HG02623 (cell line): ENCODE results near the gene METTL3.

ENCODE experiments used
- ATAC-seq: cut with Tn5 transposase; IDR thresholded peaks from one replicate; pipeline ENCODE4 v1.9.1; 2021; ENCODE audit warnings: moderate library complexity; ENCODE audit not compliant: unreplicated experiment

METTL3 gene

DNA sequence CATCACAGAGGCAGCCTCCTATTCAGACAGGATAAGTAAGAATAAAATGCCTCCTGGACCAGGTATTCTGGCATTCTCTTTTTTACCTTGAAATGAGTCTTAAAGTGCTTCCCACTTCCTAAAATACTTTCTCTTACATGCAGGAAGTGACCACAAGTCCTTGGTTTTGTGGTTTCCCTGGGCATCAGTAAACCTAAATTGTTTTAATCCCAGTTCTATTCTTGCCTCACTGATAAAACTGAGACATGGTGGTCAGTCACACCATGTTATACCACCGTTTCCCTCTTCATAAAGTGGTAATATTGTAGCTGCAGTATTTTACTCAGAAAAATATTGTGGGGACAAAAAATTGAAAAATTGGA lies 16.2 kb upstream of the METTL3 start:
- ATAC-seq, result no peak

- no peak for ATAC-seq
Observed at GRCh38 chr14:21526672-21527317, 15.7 kb upstream of the METTL3 start.

GRCh38 chr14:21525962-21526671 lies 15.0 kb upstream of the METTL3 start, which contains the start of gene SALL2:
Gene SALL2, minus strand, starts transcription at chr14:21526346. Its CDS starts 219 bp downstream, at chr14:21526127.
- ATAC-seq, result peak; percentile 47

GRCh38 chr14:21525571-21525961 lies 14.4 kb upstream of the METTL3 start:
- ATAC-seq, result no peak

GRCh38 chr14:21524575-21525490 lies 13.7 kb upstream of the METTL3 start:
- ATAC-seq, result no peak

DNA sequence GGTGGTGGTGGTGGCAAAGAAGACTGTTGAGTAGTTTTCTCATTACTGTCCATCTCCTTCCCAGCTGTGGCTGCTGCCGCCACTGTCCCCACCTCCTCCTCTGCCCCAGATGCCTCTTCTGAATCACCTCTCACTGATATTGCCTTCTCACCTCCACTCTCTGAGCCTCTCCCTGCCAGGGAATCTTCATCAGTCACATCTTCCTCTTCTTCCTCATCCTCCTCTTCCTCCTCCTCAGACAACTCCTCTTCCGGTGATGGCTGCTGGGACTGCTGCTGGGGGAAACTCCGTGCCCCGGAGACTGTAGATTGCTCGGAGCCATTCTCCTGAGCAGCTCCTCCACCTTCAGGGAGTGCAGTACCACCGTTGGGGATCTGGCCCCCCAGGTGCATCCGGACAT lies 12.1 kb upstream of the METTL3 start:
- no peak for ATAC-seq

- no peak for ATAC-seq
Observed at GRCh38 chr14:21521501-21521900, 10.4 kb upstream of the METTL3 start.

- no peak for ATAC-seq
Observed at GRCh38 chr14:21520767-21521166, 9.6 kb upstream of the METTL3 start.

DNA sequence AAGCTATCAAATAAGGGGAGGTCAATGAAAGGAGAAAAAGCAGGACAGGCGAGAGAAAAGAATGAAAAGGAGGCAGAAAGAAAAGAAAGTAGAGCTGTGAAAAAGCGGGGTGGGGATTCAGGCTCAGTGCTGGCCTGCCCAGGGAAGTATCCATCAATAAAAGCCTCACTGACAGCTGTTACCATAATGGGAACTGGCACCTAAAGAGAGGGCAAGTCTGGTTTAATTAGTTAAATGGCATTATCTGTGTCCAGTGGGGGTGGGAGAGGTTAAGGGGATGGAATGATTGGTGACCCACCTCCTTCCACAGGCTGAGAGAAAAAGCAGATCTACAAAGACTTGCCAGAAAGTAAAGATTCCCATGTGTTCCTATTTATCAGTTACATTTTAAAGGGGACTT lies 7.6 kb upstream of the METTL3 start:
- no peak for ATAC-seq

GRCh38 chr14:21514341-21514740 lies 3.2 kb upstream of the METTL3 start:
- no peak for ATAC-seq

DNA sequence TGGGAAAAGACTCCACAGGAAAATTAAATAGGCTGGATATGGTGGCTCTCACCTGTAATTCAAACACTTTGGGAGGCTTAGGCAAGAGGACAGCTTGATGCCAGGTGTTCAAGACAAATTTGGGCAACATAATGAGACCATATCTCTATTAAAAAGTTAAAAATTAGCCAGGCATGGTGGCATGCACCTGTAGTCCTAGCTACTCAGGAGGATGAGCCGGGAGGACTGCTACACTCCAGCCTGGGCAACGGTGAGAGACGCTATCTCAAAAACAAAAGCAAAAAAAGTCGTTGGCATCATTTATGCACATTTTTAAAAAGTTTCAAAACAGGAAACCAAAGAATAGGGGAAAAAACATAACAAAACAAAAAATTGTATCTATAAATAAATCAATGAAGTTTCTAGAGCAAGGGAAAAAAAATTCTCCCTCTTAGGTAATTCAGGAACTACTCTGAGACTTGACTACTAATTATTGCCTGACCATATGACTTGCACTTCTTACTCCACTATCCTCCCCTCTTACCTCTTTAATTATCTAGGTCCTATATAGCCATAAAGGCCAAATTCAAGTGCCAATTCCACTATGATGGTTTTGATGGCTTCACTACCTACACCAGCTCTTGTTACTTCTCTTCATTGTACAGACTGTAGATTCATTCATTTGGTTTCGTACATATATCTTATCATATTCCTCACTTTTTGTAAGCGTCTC lies 1.6 kb downstream of the METTL3 start:
- ATAC-seq, result no peak

DNA sequence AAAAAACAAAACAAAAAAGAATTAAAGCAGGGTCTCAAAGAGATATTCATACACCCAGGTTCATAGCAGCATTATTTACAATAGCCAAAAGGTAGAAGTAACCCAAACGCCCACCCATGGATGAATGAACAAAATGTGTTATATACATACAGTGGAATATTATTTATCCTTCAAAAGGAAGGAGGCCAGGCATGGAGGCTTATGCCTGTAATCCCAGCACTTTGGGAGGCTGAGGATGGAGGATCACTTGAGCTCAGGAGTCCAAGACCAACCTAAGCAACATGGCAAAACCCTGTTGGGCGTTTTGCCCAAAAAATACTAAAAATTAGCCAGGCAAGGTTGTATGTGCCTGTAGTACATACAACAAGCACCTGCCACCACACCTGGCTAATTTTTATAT lies 4.6 kb downstream of the METTL3 start:
- no peak for ATAC-seq

- peak; percentile 89 for ATAC-seq
Observed at GRCh38 chr14:21505012-21505553, 6.1 kb downstream of the METTL3 start.

GRCh38 chr14:21503376-21503775 lies 7.8 kb downstream of the METTL3 start:
- no peak for ATAC-seq

DNA sequence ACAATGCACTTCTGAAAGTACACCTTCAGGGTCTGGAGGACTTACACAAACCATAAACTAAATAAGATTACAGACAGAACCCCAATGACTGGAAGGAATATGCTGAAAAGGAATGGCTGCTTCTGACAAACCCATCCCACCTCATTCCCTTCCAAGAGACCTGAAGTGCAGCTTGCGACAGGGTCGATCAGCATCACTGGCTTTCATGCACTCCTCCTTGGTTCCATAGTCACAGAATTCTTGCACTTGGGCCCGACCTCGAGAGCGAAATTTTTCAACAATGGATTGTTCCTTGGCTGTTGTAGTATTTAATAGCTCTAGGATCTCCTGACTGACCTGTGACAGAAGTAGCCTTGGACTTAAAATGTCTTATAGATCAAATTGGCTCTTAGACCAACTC lies 9.6 kb downstream of the METTL3 start:
- no peak for ATAC-seq

DNA sequence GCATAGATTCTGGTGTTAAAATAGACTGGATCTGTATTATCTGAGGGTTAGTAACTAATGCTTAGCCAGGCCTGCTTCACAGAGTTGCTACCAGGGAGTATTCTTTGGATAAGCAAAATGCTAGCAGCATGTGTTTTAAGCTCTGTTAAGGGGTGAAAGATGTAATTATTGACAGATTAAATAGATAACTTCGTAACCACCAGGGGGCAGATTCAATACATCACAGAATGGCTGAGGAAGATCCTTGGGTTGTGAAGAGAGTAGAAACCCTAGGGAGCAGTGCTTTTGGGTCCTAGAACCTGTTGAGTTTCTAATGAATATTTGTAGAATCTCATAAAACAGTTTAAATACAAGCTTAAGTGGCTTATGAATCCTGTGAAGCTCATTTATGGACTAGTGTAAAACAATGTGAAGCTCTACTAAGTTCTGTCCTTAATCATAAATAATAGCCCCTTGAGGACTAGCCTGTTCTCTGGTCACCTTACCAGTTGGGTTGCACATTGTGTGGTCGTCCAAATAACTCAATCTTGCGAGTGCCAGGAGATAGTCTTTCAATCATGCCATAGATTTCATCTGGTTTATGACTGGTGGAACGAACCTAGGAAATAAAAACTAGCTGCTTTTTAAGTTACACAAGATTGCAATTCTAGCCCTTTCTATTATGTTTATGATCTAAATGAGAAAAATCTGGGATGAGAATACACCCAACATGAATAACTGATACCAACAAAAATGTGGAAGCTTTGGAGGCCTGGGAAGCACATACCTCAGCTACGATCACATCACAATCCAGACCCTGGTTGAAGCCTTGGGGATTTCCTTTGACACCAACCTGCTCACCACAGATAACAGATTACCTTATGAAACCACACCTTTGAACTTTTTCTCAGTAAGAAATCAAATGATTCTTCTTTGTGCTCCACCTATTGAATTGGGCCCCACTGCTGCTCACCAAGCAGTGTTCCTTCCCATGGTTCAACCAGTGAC lies 12.3 kb downstream of the METTL3 start:
- no peak for ATAC-seq

GRCh38 chr14:21496453-21496852 lies 14.7 kb downstream of the METTL3 start:
- ATAC-seq, result no peak

- ATAC-seq, result no peak
Observed at GRCh38 chr14:21494902-21495762, 16.0 kb downstream of the METTL3 start.

DNA sequence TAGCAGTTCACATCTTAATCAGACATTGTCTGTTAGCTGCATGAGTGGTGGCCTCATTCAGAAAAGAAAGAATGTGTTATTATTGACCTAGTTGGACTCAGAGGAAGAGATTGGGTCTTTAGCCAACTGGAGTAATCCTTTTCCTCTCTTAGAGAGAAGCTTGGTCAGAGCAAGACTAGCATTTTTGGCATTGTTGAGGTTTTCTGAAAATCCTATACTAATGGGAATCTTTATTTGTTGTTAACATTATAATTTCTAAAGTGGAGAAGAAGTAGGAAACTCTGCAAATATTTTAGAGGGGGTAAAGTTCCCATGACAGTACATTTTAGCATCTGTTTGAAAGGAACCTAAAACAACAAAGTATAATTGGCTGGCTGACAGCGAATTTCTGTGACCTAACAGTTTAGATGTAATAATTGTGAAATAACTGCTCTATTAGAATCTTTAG lies 24.5 kb downstream of the METTL3 start:
- ATAC-seq, result no peak
